Stimulated activated CD4-positive, alpha-beta T cell treated with anti-CD3 and anti-CD28 coated beads, Interleukin-1b, Interleukin-23, amount 100 ng/mL, for 1 hour (primary cell): ENCODE data around the gene PGRMC2.
A peak's percentile ranks its signal among the peaks of the same experiment; 100 is the strongest.

Experiments used
- DNase-seq, 2 donors: peaks; one replicate each; pipeline ENCODE4 v3.0.0-alpha.2; 2020; ENCODE audit warnings: low read depth in 2 of 2

Gene PGRMC2

DNA sequence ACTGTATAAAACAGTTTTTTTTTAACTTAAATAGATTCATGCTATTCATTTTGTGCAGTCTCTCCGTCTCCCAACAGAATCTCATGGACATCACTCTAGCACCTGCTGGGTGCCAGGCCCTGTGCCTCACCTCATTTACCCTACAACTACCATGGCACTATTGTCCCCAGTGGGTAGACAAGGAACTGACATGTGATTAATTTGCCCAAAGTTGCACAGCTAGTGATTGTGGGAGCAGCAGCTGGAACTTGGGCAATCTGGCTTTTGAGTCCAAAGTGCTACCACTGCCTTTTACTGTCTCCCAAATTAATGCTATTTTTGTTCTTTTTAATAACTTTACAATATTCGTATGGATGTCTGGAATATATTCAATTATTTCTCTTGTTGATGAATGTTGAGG is 11.2 kb upstream of the PGRMC2 start:
- no peak for DNase-seq

DNA sequence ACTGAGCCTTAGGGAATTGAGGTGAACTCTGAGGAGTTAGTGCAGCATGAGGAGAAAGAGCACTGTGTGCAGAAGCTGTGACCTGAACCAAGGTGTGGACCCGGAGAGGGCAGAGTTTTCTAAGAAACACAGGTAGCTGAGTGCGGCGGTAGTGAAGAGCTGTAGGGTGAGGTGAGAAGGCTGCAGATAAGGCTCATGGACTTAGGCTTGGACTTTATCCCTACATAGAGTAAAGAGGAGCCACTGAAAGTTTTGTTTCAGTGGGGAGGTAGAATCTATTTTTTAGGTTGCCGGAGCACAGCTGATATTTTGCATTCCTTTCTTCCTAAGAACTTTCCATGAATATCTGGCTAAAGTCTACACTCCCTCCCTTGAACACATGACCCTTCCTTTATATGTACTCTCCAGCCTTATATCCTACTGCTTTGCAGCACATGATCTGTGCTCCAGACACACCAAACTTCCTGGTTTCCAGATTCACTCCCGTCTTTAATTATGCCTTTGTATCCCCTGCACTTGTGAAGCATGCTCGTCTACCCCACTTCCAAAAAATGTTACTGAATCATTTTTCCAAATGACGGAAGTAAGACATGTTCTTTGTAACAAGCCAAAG is 10.6 kb upstream of the PGRMC2 start:
- no peak for DNase-seq

DNA sequence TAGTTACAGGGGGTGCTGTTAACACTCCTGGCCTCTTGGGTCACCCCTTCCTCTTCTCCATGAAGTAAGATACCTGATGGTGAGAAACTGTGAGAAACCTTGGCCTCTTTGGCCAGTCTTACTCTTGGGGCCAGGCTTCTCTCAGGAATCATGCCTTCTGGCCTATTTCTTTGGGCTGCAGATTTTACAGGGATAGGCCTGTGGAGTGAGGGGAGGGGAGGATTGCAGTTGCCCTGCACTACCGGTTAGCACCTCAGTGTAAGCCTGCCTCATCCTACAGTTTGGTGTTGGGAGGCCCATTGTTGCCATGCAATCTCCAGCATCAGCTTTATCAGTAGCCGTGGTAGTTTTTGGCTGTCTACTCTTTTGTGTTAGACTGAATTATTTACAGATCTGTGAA is 7.6 kb upstream of the PGRMC2 start:
- DNase-seq = no peak

DNA sequence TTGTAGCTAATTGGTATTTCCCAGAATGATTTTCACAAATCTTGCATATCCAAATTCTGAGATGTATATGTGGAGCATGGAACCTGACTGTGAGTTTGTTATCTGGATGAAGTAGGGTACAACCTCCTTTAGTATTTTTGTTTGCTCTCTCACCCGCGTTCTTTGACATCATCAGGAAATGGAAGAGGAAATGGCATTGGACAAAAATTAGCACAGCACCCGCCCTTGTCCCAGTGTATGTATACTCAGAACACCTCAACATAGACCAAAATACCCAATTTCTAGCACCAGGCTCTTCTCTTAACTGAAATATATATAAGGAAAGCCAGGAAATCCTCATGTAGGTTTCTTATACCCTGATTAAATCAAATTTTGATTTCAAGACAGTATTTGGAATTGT is 6.9 kb upstream of the PGRMC2 start:
- DNase-seq = no peak

DNA sequence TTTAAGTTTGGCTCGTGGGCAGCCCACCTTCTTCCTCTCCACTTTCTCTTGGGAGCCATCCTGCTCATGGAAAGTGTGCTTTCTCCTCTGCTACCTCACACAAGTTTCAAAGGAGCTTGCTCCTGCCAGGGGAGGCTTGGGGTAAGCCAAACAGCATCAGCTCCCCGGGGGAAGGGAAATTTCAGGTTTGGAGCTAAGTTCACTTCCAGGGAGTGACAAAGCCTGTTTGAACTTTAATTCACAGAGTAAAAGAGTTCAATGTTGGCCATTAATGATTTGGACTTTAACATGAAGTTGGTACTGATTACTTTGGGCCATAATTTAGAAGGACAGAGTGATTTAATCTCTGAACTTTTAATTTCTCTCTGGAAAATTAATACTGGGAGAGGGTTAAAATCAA is 4.7 kb upstream of the PGRMC2 start:
- no peak for DNase-seq

DNA sequence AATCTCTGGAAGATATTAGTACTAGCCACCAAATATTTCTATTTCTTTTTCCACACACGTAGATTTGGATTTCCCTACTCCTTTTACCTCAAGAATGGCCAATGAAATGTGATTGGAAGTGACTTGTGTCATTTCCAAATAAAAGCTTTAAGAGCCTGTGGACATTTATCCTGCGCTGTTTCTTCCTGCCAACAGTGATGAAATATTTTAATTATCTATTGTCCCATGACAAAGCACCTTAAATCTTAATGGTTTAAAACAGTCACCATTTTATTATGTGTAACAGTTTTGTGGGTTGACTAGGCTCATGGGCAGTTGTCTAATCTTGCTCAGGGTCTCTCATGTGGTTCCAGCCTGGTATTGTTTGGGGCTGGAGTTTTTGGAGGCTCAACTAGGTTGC is 3.5 kb upstream of the PGRMC2 start:
- DNase-seq = no peak

DNA sequence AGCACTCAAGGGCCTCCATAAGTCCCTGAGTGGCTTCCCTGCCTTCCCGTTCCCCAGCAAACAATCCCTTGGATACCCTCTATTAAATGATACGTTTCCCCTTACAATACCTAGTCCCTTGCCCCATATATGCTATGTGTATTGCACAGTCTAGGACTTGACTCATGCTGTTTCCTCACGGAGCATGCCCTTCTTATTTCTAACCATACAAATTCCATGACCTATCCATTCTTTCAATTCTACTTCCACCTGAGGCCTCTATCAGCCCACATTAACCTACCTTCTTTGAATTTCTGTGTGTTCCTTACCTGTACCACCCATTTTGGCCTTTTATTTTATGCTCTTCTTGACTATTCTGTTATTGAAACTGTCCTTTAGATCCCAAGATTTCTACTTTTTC is 2.9 kb upstream of the PGRMC2 start:
- DNase-seq = no peak

DNA sequence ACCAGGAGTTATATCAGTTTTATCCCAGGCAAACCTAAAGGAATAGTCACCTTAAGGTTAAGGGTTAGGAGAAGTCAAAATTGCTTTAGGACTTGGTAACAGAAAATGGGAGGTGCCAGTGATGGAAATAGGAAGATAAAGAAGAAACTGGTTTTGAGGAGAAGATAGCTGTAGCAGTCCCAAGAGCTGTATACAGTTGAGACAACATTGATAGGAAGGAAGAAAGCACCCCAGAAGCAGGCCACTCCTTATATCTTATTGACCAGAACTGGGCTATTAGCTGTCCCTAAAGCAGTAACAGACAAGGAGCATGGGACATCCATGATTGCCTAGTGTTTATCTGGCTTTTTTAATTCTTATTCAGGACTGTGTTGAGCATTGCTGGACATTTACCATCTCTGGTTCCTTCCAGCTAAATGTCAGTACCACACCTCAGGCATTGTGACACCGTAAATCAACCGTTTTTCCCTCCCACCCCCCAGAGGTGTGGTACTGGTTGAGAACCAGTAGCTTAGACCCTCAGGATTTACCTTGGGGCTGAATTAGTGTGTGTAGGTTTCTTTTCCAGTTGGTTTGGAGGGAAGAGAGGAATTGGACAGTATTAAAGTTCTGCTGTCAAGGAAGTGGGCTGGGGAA is 2.0 kb upstream of the PGRMC2 start:
- no peak for DNase-seq

DNA sequence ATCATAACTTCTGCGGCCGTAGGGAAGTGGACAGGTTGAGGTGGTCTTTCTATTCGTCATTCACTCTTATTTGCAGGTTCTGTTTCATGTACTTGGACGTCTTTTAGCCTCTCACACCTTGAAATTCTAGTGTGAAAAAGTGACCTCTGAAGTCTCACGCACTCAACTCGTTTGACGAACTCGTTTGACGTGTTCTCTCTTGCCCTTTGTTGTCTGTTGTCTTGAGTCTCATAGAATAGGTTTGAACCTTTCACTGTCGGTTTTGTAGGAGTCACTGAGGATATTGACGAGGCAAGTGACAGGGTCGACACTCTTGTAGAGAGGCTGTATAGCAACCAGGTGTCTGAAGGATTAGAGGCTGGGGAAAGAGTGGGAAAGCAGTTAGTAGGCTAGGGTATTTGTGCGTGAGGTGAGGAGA is 1.1 kb upstream of the PGRMC2 start:
- no peak for DNase-seq

DNA sequence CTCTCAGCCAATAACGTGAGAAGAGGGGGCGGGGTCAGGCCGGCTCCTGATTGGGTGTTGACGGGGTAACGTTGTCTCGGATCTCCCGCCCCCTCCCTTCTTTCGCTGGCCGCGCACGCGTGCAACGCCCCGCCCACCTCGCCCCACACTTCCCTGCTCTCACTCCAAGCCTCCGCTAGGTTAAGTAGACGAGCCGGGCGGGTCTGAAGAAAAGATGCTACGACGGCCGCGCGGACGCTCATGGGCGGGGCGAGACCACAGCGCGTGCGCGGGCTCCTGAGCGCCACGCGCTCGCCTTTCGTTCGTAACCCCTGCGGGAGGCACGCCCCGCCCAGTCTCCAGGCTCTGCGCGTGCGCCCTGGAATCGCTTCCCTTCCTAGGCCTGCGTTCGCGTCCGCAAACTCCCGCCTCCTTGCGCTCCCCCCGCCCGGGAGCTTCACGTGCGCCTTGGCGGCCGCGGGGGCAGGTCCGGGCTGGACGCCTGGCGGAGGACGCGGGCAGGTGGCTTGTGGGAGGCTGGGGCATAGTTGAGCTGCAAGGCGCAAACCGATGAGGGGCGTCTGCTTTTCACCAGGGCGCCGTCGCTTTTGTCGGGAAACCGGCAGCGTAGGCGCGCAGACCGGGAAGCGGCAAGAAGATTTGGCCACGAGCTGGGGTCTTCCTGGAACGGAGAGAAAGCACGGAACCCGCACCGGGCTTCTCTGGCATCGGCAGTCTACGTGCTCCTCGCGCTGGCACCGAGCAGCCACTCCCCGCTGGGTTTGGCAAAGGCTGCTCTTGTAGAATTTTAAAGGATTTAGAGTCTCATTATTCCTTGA is 467 bp upstream of the PGRMC2 start:
- DNase-seq = peak; percentile 99

DNA sequence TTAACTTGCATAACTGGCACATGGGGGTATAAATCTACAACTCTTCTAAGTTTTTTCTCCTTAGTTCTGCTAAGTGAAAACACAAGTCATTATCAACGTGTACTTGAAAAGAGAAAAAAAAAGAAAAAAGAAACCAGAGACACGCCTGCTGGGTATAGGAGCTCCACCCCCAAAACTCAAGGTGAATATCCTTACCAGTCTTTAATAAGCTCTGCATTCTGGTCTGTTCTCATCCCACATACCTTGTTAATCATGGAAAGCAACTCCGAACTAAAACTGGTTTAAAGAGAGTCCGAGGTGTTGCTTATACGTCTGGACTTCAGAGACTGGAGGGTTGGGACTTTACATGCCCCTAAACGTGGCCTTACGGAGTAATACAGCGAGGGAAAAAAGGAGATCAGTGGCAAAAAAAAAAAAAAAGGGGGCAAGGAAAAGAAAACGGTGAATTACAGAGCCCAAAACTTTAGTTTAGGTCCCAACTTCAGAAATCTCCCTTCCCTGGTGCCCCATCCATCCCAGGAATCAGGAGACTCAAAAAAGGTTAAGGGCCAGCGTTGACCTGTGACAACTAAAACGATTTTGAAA is 1.0 kb downstream of the PGRMC2 start:
- no peak for DNase-seq

DNA sequence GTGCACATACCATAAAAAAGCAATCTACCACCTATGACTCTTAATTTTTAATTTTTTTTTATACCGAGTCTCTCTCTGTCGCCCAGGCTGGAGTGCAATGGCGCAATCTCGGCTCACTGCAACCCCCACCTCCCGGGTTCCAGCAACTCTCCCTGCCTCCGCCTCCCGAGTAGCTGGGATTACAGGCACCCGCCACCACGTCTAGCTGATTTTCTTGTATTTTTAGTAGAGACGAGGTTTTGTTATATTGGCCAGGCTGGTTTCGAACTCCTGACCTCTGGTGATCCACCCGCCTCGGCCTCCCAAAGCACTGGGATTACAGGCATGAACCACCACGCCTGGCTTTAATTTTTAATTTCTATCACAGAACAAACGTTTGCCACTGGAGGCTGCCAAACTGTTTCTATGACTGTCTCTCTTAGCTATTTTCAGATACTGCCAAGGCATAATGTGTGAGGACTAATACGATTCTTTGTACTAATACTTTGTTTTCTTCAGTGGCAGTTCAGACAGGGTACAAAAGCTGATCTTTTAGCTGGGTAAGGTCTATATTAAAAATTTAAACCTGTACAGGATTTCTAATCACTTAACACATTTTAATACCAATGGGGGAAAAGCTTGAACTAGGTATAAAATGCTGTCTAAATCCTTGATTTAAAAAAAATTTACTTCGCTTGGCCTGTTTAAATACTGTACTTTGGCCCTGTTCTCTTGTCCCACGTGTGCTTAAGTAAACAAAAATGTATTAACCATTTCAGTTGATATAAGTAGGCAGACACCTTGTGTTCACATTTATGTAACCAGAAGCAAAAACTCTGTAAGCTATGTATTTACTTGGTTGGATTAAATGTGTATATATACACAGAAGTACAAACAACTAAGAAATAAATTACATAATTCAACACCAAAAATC is 2.3 kb downstream of the PGRMC2 start:
- no peak for DNase-seq

DNA sequence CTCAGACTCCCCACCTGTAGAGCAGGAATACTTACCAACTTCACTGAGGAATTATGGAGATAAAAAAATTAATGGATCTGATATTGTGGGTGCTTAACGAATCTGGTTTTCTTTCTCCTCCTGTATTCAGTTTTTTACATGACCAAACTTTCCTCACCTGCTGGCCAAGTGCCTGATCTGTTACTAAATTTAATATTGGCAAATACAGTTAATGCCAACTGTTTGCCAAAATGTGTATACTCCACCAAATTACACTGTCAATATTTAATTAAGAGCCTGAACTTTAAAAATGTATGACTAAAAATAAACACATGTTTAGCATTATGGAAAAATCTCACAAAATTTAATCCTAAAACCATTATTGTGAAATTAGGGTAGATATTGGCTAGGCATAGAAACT is 3.3 kb downstream of the PGRMC2 start:
- no peak for DNase-seq

DNA sequence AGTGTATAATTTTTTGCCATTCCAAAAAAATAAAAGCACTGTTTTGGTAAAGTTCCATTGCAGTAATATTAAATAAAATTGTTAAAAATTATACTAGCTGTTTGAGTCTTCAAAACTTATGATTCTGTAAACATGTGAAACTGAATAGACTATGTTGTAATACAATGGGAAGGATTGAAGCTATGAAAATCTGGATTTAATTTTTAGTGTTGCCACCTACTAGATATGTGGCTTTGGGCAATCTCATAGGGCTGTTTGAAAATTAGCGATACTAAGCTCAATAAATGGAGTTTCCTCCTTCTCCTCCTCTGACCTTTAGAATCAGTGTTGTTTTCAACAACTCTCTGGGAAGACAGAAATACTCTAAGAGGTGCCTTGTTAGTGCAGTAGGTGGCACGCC is 4.5 kb downstream of the PGRMC2 start:
- no peak for DNase-seq

DNA sequence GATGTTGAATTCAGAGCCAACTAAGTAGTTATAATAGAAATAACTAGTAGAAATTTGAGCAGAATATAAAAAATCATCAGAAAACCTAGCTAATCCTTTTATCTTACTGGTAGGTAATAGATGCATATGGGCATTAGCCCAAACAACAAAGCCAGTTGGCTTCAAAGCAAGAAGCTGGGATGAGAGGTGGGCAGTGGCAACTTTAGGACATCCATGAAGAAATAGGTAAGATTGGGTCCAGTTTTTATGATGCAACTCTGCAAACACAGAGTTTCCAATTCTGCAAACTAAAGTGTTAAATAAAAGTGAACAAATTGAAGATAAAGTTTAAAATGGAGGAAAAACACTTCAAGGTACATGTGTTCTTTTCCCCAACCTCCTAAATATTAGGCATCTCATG is 5.1 kb downstream of the PGRMC2 start:
- no peak for DNase-seq

DNA sequence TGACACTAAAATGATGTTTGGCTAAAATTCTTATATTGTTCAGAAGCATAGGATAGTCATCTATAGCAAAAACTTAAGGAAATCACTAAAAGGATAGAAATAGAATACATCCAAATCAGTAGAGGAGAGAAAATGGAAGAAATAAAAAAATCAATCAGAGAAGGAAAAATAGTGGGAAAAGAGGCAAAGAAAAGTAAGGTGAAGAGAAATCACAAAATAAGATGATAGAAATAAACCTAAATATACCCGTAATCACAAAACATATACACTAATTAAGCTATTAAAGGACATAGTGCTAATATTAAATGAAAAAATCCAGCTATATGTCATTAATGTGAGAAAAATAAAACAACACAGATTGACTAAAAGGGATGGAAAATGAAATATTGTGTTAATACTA is 6.3 kb downstream of the PGRMC2 start:
- DNase-seq = no peak

DNA sequence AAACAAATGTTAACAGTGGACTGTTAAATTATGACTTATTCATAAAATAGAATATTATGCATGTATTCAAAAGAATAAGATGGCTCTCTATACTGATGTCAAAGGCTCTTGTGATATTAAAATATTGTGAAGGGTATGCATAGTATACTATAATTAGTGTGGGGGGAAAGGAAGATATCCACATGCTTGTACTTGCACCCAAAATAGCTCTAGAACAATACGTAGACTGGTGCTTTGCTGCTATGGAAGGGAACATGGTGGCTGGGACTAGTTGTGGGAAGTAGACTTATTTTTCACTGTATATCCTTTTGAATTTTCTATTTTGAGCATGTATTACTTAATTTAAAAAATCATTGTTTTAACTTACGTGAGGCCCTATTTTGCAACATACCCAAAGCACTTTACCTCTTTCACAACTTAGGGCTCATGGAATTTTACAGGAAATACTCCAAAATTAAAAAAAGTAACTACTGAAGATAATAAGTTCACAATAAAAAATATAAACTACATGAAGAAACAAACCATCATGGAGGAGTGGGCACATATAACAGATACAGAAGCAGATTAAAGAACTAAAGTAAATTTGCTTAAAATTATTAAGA is 7.9 kb downstream of the PGRMC2 start:
- no peak for DNase-seq

DNA sequence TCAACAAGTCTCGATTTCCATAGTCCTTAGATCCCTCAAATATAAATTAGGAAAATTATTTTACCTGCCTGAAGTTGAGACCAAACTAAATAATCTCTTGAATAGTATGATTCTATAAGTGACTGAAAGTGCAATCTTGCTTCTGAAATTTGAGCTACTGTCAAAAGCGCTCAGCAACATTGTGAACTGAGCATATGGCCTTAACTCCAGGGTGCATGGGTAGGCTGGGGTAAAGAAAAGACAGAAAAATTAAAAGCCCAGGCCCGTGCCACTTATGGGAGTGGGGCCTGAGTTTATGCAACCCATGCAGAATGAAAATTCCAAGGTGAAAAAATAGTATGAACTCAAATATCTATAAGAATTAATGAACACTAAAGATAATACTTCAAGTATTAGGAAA is 9.8 kb downstream of the PGRMC2 start:
- no peak for DNase-seq

DNA sequence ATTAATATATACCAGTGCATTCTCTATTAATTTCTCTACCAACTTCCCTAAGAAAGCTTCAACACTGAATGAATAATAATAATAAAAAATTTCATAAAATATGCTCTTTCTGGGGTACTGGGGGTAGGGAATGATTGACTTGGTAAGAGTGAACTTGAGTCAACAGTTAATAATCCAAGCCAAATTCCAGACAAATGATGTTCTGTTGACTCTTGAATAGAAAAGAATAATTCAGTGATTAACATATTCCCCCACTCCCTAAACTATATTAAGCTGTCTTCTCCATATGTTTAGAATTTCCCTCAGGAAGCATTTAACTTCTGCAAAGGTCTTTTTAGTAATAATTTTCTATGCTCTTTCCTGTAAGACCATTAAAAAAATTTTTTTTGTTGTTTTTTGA is 12.3 kb downstream of the PGRMC2 start:
- no peak for DNase-seq

DNA sequence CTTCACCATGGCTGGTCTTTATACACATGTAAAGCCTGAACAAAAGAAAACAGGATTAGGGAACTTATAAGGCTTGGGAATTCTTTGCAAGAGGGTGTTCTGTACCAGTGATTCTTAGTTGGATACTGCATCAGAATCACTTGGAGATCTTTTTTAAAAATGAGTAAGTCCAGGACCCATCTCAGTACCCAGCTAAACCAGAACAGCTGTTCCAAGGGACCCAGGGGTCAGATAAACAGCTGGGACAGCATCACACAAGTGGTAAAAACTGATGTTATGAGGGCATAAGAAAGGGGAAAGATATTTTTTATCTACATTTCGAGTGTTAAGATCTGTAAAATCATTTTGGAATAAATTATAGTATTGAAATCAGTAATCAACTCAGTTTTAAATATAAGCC is 16.1 kb downstream of the PGRMC2 start:
- no peak for DNase-seq

DNA sequence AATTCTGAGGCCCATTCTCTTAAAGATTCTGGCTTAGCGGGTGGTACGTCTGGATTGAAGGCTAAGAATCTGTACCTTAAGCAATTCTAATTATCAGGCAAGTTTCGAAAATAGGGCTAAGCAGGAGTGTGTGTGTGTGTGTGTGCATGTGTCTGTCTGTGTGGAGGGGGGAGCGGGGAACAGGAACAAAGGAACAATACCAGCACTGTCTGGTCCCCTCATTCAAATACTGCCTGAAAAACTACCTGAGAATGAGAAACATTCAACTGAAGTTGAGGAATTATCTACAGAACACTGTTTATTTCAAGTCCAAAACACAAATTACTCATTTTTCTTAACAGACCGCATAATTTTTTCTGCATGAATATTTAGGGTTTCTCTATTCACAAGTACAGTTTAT is 18.6 kb downstream of the PGRMC2 start:
- no peak for DNase-seq
